B cell (primary cell): ENCODE results near the gene DNAJC6. TPM values are rescaled to one million over a fixed set of nuclear protein-coding genes. Genes with fewer than 3 reads are reported as not detected.
A peak's percentile ranks its signal among the peaks of the same experiment; 100 is the strongest.

ENCODE experiments used
- ATAC-seq: fragments of 200-7000 bp; cut with Tn5 transposase; one replicate; pipeline ENCODE4 v1.10.0; 2021; ENCODE audit warnings: low read depth, mild to moderate bottlenecking, moderate number of reproducible peaks, moderate library complexity
- CTCF ChIA-PET: fragments of 350-600 bp; sonication (Branson Sonifier 250); formaldehyde crosslinking; loops from one replicate; lab custom pipeline; 2021; ENCODE audit warnings: antibody characterized with exemption, inconsistent platforms; lab: Charles Lee
- POLR2A ChIA-PET: fragments of 350-600 bp; sonication (Branson Sonifier 250); formaldehyde crosslinking; loops from one replicate; lab custom pipeline; 2021; ENCODE audit warnings: antibody characterized with exemption; lab: Charles Lee
- DNase-seq: peaks from one replicate; pipeline ENCODE4 v3.0.0; 2013
- H2AFZ ChIP-seq: 2 replicates; pipeline ENCODE4 v1.6.1; 2012; ENCODE audit warnings: mild to moderate bottlenecking, low read depth, low read length; ENCODE audit not compliant: insufficient read depth, poor library complexity, severe bottlenecking
- H3K27ac ChIP-seq, 2 donors: 1 replicate in 1 of 2; 2 replicates in 1 of 2; pipeline ENCODE4 v1.5.1; 2012 to 2013; ENCODE audit warnings: low read length in 2 of 2, mild to moderate bottlenecking in 2 of 2, moderate library complexity in 1 of 2
- H3K27me3 ChIP-seq, 4 experiments: fragments of 200-600 bp in 1 of 4; sonication (generic) in 1 of 4; replicated peaks in 1 of 4; 1 replicate in 2 of 4; 2 replicates in 2 of 4; pipeline versions ENCODE4 v1.6.1 to v1.7.0; 2013 to 2016; ENCODE audit warnings: low read length in 3 of 4, mild to moderate bottlenecking in 2 of 4, mixed read lengths in 1 of 4, moderate library complexity in 1 of 4; ENCODE audit not compliant: insufficient read depth in 4 of 4, control insufficient read depth in 3 of 4; ENCODE audit errors: control extremely low read depth in 1 of 4
- H3K36me3 ChIP-seq, 2 experiments: replicated peaks in 1 of 2; 1 replicate in 1 of 2; 2 replicates in 1 of 2; pipeline versions ENCODE4 v1.6.1 to v1.7.1; 2013; ENCODE audit warnings: low read length in 1 of 2; ENCODE audit not compliant: insufficient read depth in 2 of 2, control insufficient read depth in 1 of 2; ENCODE audit errors: control extremely low read depth in 1 of 2, extremely low read depth in 1 of 2
- H3K4me1 ChIP-seq, 2 donors: fragments of 200-600 bp in 1 of 2; sonication (generic) in 1 of 2; 1 replicate in 1 of 2; 2 replicates in 1 of 2; pipeline versions ENCODE4 v1.5.1 to v1.6.1; 2013 to 2017; ENCODE audit warnings: low read length in 2 of 2; ENCODE audit not compliant: control insufficient read depth in 2 of 2, insufficient read depth in 2 of 2
- H3K4me2 ChIP-seq: replicated peaks from 2 replicates; pipeline ENCODE3; 2012; ENCODE audit warnings: mild to moderate bottlenecking, low read depth, low read length; ENCODE audit not compliant: poor library complexity, severe bottlenecking
- H3K4me3 ChIP-seq, 5 experiments: fragments of 200-600 bp in 1 of 5; sonication (generic) in 1 of 5; 1 replicate in 3 of 5; 2 replicates in 2 of 5; pipeline versions ENCODE4 v1.5.1 to v1.7.0; 2011 to 2016; ENCODE audit warnings: low read length in 4 of 5, mild to moderate bottlenecking in 4 of 5, low read depth in 2 of 5, control low read depth in 1 of 5, moderate library complexity in 1 of 5; ENCODE audit not compliant: insufficient read depth in 1 of 5; ENCODE audit errors: control extremely low read depth in 1 of 5, extremely low read depth in 1 of 5
- H3K79me2 ChIP-seq: fragments of 200-600 bp; sonication (generic); one replicate; pipeline ENCODE4 v1.6.0; 2016; ENCODE audit warnings: low read length; ENCODE audit not compliant: control insufficient read depth, insufficient read depth
- H3K9ac ChIP-seq: fragments of 200-600 bp; sonication (generic); 2 replicates; pipeline ENCODE4 v1.6.1; 2017; ENCODE audit warnings: mild to moderate bottlenecking, low read length, moderate library complexity
- H3K9me3 ChIP-seq, 3 donors: one replicate each; pipeline versions ENCODE4 v1.6.1 to v1.7.1; 2013; ENCODE audit warnings: low read length in 2 of 3; ENCODE audit not compliant: control insufficient read depth in 2 of 3, insufficient read depth in 1 of 3; ENCODE audit errors: control extremely low read depth in 1 of 3
- H4K20me1 ChIP-seq: 2 replicates; pipeline ENCODE4 v1.6.0; 2012; ENCODE audit warnings: mild to moderate bottlenecking, low read length; ENCODE audit not compliant: insufficient read depth, control insufficient read depth, poor library complexity, severe bottlenecking
- H3K27ac Mint-ChIP-seq: one replicate; pipeline ENCODE4 v1.8.0; 2021; ENCODE audit warnings: mixed read lengths
- H3K27me3 Mint-ChIP-seq: one replicate; pipeline ENCODE4 v1.8.0; 2021; ENCODE audit warnings: mixed read lengths
- H3K4me1 Mint-ChIP-seq: one replicate; pipeline ENCODE4 v1.8.0; 2021; ENCODE audit warnings: mixed read lengths
- H3K4me3 Mint-ChIP-seq: one replicate; pipeline ENCODE4 v1.8.0; 2021; ENCODE audit warnings: mixed read lengths
- H3K9me3 Mint-ChIP-seq: one replicate; pipeline ENCODE4 v1.8.0; 2022; ENCODE audit warnings: mixed read lengths; ENCODE audit not compliant: insufficient read depth
- CTCF ChIP-seq: fragments of 200-600 bp; IDR thresholded peaks from one replicate; pipeline ENCODE4 v1.8.0; 2022; ENCODE audit warnings: antibody characterized with exemption, mild to moderate bottlenecking
- EZH2 ChIP-seq: IDR thresholded peaks from 2 replicates; pipeline ENCODE4 v1.6.1; 2012; ENCODE audit warnings: borderline replicate concordance, low read depth, mild to moderate bottlenecking, moderate library complexity, low read length; ENCODE audit not compliant: insufficient read depth, poor library complexity, severe bottlenecking
- WGBS: methylation state at CpG from one replicate; pipeline ENCODE4 v1.1.5; 2013; ENCODE audit warnings: missing lambda C conversion rate; ENCODE audit not compliant: insufficient coverage; 5-methylcytosine and 5-hydroxymethylcytosine counted together
- intact Hi-C: fragments of 100-400 bp; cut with micrococcal nuclease; formaldehyde crosslinking; loops from one replicate; pipeline ENCODE4 v1.10.0; 2022
- polyA plus RNA-seq: library from polyadenylated mRNA; depleted of rRNA; stranded (reverse); fragments of >200 nt; gene quantifications from 2 replicates; pipeline ENCODE4 v1.2.3, GENCODE V29; 2012
- total RNA-seq, 2 donors: library from RNA; stranded (reverse); fragments of 120-200 nt in 1 of 2; gene quantifications; 1 replicate in 1 of 2; 2 replicates in 1 of 2; pipeline versions ENCODE4 v1.2.3 to v1.2.4, GENCODE V29; 2013 to 2022

The DNAJC6 gene
- total and polyA plus RNA-seq, 2 donors (not counting 1 experiment from before 2014, with no cell fraction given), result 0.12 to 0.69 TPM

- Histone ChIP-seq H3K4me1 (peaks cover 14 to 23% of the 10 kb centered on the region in 2 donors), H4K20me1 (no peaks in the 10 kb centered on the region), H2AFZ (peak overlapping the region; percentile 90), H3K4me2 (peak overlapping the region; percentile 90), H3K4me3 (peak overlapping the region; percentile 64 to 93 (median 92)), H3K79me2 (peaks cover 2% of the 10 kb centered on the region), H3K9ac (peak overlapping the region; percentile 78), H3K27ac (peak overlapping the region in 1 of 2 donors; percentile 52), H3K36me3 (peaks cover 0 to 6% of the 10 kb centered on the region in 2 experiments), H3K27me3 (peaks cover 0 to 3% (median 0%) of the 10 kb centered on the region in 4 experiments), H3K9me3 (no peaks in the 10 kb centered on the region)
- CTCF ChIA-PET, result no interaction called here
- peaks cover 4% of the 10 kb centered on the region for H3K27me3 Mint-ChIP-seq
- TF ChIP-seq CTCF, result no peak
- TF ChIP-seq EZH2, result no peak
- no peak for ATAC-seq
- POLR2A ChIA-PET, result no interaction called here
- no peak overlapping the region for H3K4me3 Mint-ChIP-seq
- H3K4me1 Mint-ChIP-seq, result peaks cover 16% of the 10 kb centered on the region
- no peaks in the 10 kb centered on the region for H3K9me3 Mint-ChIP-seq
- intact Hi-C loops, result loop anchor here (2.0 to 10.0 kb wide), 6 partner anchors 167 to 1899 kb away; partner anchors contain the start of genes EFCAB7, ITGB3BP and SLC35D1
- 0% methylated on average over 4 of the region's 13 CpGs for WGBS
- no peak overlapping the region for H3K27ac Mint-ChIP-seq
- peak; percentile 37 for DNase-seq
These were observed 112.1 kb downstream of the DNAJC6 start for GRCh38 chr1:65421351-65422025.
